ENCODE measurements around the gene BRSK2.

BRSK2 gene

GRCh38 chr11:1392561-1392960, 2.8 kb downstream of the BRSK2 start:
- in situ Hi-C loops (cut with MboI; ENCODE audit: low pct_unique_long_range_greater_than_20kb, low sequenced_read_pairs), result no loop called here
- no peak for DNase-seq

DNA sequence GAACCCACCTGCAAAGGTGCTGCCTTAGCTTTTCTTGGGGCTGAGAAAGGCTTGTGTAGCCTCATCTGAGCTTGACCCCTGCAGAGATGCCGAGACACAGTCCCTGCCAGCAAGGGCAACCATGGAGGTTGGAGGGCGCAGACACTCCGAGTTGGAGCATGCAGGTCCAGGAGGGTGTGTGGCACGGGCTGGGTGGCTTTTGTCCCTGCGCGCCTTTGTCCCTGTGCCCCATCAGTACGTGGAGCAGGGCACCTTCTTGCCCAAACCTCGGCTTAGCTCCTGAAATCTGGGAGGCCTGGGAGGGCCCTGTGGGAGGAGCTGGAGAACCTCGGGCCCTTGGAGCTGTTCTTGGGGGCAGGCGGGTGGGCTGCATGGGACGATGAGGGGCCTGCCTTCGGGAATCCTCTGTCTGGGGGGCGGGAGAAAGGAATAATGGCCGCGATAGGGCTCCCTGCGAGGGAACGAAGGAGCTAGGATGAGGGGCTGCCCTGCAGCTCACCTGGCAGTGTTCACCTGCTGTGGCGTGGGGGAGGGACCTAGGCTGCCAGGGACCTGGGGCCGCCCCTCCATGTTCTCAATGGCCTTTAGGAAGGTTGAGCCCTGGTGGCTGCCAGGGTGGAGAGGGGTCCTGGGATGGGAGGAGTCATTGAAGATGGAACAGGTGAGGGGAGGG, 3.4 kb downstream of the BRSK2 start:
- DNase-seq, result no peak
- in situ Hi-C loops (cut with MboI; ENCODE audit: low pct_unique_long_range_greater_than_20kb, low sequenced_read_pairs), result no loop called here

- in situ Hi-C loops (cut with MboI; ENCODE audit: low pct_unique_long_range_greater_than_20kb, low sequenced_read_pairs), result no loop called here
- DNase-seq, result no peak
These were observed 5.4 kb downstream of the BRSK2 start for GRCh38 chr11:1394936-1395772.

DNA sequence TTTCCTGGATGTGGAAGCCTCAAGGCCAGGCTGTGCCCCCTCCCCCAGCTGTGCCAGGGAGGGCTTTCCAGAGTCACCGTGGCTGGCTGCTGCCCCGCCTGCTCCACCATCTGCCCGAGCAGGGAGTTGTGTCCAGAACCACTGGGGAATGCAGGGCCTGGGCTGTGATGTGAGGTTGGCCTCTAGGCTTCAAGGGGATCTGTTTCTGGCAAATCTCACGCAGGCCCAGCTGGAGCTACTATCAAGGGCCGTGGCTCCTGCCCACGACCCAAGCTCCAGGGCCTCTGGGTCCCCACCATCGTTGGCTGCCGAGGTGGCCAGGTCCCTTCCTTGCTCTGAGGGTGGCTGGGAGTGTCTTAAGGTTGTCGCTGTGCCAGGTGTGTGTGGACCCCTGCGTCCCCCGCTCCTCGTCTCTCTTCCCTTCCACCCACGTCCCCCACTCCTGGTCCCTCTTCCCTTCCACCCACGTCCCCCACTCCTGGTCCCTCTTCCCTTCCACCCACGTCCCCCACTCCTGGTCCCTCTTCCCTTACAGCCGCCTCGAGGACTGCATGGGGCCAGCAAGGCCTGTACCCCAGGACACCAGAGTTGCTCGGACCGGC, 6.1 kb downstream of the BRSK2 start:
- in situ Hi-C loops (cut with MboI; ENCODE audit: low pct_unique_long_range_greater_than_20kb, low sequenced_read_pairs), result no loop called here
- no peak for DNase-seq

DNA sequence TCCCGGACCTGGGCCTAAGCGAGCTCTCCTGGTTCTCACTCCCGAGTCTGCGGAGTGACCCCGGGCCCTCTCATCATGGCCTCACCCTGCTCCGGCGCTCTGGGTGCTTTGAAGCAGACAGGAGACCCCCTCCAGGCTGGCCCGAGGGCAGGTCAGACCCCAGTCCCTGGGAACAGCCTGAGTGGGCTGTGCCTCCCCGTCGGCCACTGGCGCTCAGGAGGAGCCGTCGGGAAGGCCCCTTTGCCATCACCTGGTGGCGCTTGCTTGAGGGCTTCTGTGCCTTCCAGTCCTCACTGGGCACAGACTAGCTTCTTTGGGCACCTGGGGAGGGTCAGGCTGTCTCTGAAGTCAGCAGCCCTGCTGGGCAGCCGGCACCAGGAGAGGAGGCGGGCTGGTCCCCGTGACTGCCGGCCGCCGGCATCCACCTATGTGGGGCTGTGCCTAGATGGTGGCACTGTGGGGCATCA, 6.7 kb downstream of the BRSK2 start:
- in situ Hi-C loops (cut with MboI; ENCODE audit: low pct_unique_long_range_greater_than_20kb, low sequenced_read_pairs), result no loop called here
- no peak for DNase-seq

DNA sequence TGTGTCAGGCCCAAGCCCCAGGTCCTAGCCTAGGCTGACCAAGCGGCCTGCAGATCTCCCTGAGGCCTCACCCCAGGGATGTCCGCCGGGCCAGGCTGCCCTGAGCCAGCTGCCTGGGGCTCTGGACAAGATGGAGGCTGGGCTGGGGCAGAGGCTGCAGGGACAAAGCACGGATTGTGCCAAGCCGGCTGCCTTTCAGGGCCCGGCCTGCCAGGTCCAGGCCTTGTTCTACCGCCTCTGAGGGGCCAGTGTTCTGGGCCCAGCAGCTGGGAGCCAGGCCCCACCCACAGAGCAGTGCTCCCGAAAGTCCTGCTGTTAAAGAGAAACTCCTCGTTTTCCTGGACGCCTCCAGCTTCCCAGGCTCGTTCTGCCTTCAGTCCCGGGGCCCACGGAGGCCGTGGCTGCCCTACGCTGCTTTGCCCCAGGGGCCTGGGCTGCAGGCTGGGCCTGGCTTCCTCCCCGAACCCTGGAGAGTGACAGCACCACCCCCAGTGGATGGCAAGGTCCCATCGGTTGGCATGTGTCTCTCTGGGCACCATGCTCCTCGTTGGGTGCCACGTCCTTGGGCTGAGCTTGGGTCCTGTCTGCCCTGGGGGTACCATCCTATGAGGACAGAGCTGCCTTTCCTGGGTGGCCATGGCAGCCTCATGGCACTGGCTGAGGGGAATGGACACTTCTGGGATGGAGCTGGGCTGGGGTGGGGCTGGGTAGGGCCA, 7.6 kb downstream of the BRSK2 start:
- DNase-seq, result no peak
- in situ Hi-C loops (cut with MboI; ENCODE audit: low pct_unique_long_range_greater_than_20kb, low sequenced_read_pairs), result no loop called here

DNA sequence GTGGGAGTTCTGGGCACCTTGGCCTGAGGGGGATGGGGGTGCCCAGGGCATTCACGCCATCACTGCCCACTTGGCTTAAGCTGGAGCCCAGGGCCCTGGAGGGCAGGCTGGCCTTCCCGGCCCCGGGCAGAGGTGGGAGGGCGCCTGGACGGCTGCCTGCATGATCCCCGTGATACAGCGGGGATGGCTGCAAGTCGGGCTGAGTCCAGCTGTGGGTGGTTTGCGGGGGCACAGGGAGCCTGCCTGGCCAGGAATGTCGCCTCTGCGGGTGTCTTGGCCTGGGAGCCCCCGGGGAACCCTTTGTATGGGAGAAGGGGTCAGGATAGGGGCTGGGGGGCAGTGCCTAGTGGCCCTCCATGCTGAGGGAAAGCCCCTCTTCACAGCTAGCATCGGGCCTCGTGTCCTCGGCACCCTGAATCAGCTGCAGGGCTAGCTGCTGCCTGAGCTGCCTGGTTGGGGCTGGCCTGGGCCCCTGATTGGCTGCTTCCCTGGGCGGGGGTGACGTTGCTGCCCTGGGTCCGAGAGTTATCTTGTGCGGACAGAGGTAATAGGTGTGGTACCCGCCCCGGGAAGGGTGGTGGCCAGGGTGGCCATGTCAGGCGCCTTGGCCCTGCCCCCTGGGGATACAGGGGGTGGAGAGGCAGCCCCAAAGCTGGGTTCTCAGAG, 8.3 kb downstream of the BRSK2 start:
- no peak for DNase-seq
- in situ Hi-C loops (cut with MboI; ENCODE audit: low pct_unique_long_range_greater_than_20kb, low sequenced_read_pairs), result no loop called here

DNA sequence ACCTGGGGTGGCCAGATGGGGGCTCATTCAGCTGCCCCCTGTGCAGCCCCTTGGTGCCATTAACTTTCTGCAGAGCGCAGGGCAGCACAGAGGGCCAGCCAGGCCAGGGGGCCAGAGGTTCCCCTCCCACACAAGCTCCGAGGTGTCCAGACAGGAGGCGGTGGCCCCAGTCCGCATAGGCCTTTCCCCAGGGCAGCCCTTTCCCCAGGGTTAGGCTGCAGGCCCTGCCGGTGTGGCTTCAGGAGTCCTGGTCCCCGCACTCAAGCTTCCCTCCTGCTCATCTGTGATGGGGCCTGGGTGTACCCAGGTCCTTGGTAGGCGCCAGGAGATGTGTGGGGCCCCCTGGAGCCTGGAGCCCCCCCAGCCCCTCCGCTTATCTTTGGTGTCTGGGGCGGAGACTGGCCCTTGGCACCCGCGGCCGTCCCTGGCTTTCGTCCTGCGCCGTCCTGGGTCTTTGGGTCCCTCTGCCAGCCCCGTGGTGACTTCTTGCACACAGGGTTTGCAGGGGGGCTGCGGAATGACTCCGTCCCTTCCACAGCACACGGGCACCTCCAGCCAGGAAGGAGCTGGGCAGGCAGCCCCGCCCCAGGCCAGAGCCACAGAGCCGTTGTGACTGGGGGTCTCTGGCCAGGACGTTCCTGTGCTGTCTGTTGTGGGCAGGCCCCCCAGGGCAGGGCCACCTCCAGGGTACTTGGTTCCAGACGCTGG, 8.9 kb downstream of the BRSK2 start:
- no peak for DNase-seq
- in situ Hi-C loops (cut with MboI; ENCODE audit: low pct_unique_long_range_greater_than_20kb, low sequenced_read_pairs), result no loop called here

- no peak for DNase-seq
- in situ Hi-C loops (cut with MboI; ENCODE audit: low pct_unique_long_range_greater_than_20kb, low sequenced_read_pairs), result no loop called here
These were observed 9.9 kb downstream of the BRSK2 start for GRCh38 chr11:1399386-1400316.

- DNase-seq, result no peak
- in situ Hi-C loops (cut with MboI; ENCODE audit: low pct_unique_long_range_greater_than_20kb, low sequenced_read_pairs), result no loop called here
These were observed 10.8 kb downstream of the BRSK2 start for GRCh38 chr11:1400317-1401170.

DNA sequence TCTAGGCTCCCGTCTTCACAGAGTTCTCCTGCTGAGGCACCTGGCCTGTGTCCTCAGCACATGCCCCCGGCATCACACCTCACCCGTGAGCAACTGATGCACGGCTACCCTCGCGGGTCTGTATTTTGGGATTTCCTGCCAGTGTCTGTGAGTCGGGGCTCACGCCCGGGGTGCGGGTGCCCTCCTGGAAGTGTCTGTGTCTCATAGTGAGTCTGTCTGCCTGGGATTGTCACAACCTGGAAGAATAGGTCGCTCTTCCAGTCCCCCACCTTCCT, 11.4 kb downstream of the BRSK2 start:
- no peak for DNase-seq
- in situ Hi-C loops (cut with MboI; ENCODE audit: low pct_unique_long_range_greater_than_20kb, low sequenced_read_pairs), result no loop called here

GRCh38 chr11:1401656-1402221, 12.0 kb downstream of the BRSK2 start:
- DNase-seq, result peak; percentile 63
- in situ Hi-C loops (cut with MboI; ENCODE audit: low pct_unique_long_range_greater_than_20kb, low sequenced_read_pairs), result no loop called here

DNA sequence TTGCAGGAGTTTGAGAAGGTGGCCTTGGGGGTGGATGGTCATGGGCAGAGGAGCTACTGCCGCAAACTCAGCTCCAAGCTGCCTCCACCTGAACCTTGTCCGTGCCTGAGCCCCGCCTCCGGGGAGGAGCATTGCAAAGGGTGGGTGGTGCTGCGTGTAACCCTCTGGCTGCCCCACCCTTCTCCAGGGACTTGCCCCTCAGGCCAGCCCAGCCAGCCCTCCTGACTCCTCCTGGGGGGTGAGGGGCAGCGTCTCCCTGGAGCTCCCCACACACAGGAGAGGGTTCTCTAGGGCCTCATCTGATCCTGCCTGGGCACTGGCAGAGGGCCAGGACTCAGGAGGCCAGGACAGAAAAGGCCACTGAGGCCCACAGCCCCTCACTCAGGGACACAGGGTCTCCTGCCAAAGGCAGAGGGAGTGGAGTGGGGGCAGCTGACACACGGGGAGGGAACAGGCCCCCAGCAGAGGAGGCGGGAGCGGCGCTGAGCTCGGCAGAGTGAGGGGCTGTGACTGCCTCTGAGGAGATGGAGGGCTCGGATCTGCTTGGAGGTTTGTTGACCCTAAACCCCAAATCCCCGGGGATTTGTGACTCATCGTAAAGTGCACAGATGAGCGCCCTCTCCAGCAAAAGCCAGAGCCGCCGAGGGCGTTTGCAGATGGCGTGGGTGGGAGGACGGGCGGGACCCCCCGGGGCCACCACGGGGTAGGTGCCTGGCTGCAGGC, 12.8 kb downstream of the BRSK2 start:
- in situ Hi-C loops (cut with MboI; ENCODE audit: low pct_unique_long_range_greater_than_20kb, low sequenced_read_pairs), result no loop called here
- no peak for DNase-seq

- DNase-seq, result no peak
- in situ Hi-C loops (cut with MboI; ENCODE audit: low pct_unique_long_range_greater_than_20kb, low sequenced_read_pairs), result no loop called here
These were observed 13.4 kb downstream of the BRSK2 start for GRCh38 chr11:1403078-1403620.

- no peak for DNase-seq
- in situ Hi-C loops (cut with MboI; ENCODE audit: low pct_unique_long_range_greater_than_20kb, low sequenced_read_pairs), result no loop called here
These were observed 14.2 kb downstream of the BRSK2 start for GRCh38 chr11:1403721-1404460.
